Keratinocyte (primary cell): ENCODE data around the gene PHF2. TPM values are rescaled to one million over a fixed set of nuclear protein-coding genes. Genes with fewer than 3 reads are reported as not detected.

Source experiments
- DNase-seq: peaks from one replicate; pipeline ENCODE4 v3.0.0-alpha.2; 2011; ENCODE audit warnings: low read depth, missing footprints, low spot score
- FAIRE-seq: peaks from 2 replicates; lab custom pipeline; 2011; peaks lifted over from hg19 to GRCh38; lab: Jason Lieb, UNC
- H2AFZ ChIP-seq: 2 replicates; pipeline ENCODE4 v1.6.0; 2012; ENCODE audit warnings: low read length, control low read depth, inconsistent platforms; ENCODE audit not compliant: control insufficient read depth
- H3K27ac ChIP-seq: 2 replicates; pipeline ENCODE4 v1.5.1; 2011; ENCODE audit warnings: low read length; ENCODE audit not compliant: control insufficient read depth, insufficient read depth
- H3K27me3 ChIP-seq: 3 replicates; pipeline ENCODE4 v1.6.0; 2011; ENCODE audit warnings: low read length; ENCODE audit not compliant: control insufficient read depth, insufficient read depth; ENCODE audit errors: extremely low read depth
- H3K36me3 ChIP-seq, 2 experiments: 2 replicates in 1 of 2; 3 replicates in 1 of 2; pipeline ENCODE4 v1.5.1; 2011; ENCODE audit warnings: low read length in 2 of 2, mild to moderate bottlenecking in 1 of 2; ENCODE audit not compliant: control insufficient read depth in 2 of 2, insufficient read depth in 2 of 2; ENCODE audit errors: extremely low read depth in 1 of 2
- H3K4me1 ChIP-seq: 3 replicates; pipeline ENCODE4 v1.5.1; 2011; ENCODE audit warnings: low read length; ENCODE audit not compliant: control insufficient read depth, insufficient read depth; ENCODE audit errors: extremely low read depth
- H3K4me2 ChIP-seq: 3 replicates; pipeline ENCODE4 v1.6.0; 2011; ENCODE audit warnings: low read depth, low read length; ENCODE audit not compliant: control insufficient read depth, insufficient read depth; ENCODE audit errors: extremely low read depth
- H3K4me3 ChIP-seq, 3 experiments: fragments of 200-600 bp in 1 of 3; sonication (generic) in 1 of 3; 2 replicates in 2 of 3; 3 replicates in 1 of 3; pipeline ENCODE4 v1.5.1; 2011 to 2016; ENCODE audit warnings: low read length in 3 of 3, mild to moderate bottlenecking in 3 of 3, control low read depth in 2 of 3, inconsistent platforms in 1 of 3, low read depth in 1 of 3, mixed read lengths in 1 of 3, mixed run types in 1 of 3, moderate library complexity in 1 of 3; ENCODE audit not compliant: control insufficient read depth in 2 of 3, insufficient read depth in 2 of 3; ENCODE audit errors: extremely low read depth in 1 of 3
- H3K79me2 ChIP-seq: 2 replicates; pipeline ENCODE4 v1.6.0; 2012; ENCODE audit warnings: low read length; ENCODE audit not compliant: control insufficient read depth, insufficient read depth
- H3K9ac ChIP-seq: 3 replicates; pipeline ENCODE4 v1.6.0; 2011; ENCODE audit warnings: low read length; ENCODE audit not compliant: control insufficient read depth, insufficient read depth; ENCODE audit errors: extremely low read depth
- H3K9me1 ChIP-seq: 3 replicates; pipeline ENCODE4 v1.6.0; 2011; ENCODE audit warnings: low read length; ENCODE audit not compliant: control insufficient read depth, insufficient read depth; ENCODE audit errors: extremely low read depth
- H3K9me3 ChIP-seq: 2 replicates; pipeline ENCODE4 v1.5.1; 2012; ENCODE audit warnings: low read depth, low read length; ENCODE audit not compliant: control insufficient read depth
- H4K20me1 ChIP-seq: 3 replicates; pipeline ENCODE4 v1.6.0; 2011; ENCODE audit warnings: low read length; ENCODE audit not compliant: control insufficient read depth, insufficient read depth; ENCODE audit errors: extremely low read depth
- EZH2 ChIP-seq: IDR thresholded peaks from one replicate; pipeline ENCODE4 v1.6.1; 2012; ENCODE audit warnings: inconsistent platforms, mild to moderate bottlenecking, low read length, moderate library complexity
- dilution Hi-C: fragments of 300-500 bp; cut with MboI; formaldehyde crosslinking; loops from one replicate; pipeline ENCODE4 v1.7.0; 2020; ENCODE audit warnings: low sequenced_read_pairs; ENCODE audit not compliant: extremely low pct_ligation_motif_present
- polyA plus RNA-seq, 5 experiments: library from polyadenylated mRNA; depleted of rRNA in 3 of 5; stranded (reverse) in 3 of 5; stranded (forward) in 1 of 5; unstranded in 1 of 5; fragments of >200 nt; gene quantifications; 1 replicate in 1 of 5; 2 replicates in 3 of 5; 3 replicates in 1 of 5; pipeline versions ENCODE4 v1.2.1 to v1.2.3, GENCODE V29; 2011 to 2012; ENCODE audit warnings: missing spikeins in 2 of 5, low read depth in 1 of 5, low replicate concordance in 1 of 5
- TF ChIP-seq, protein P1 (sequence below), 3 experiments: IDR thresholded peaks in 1 of 3; conservative IDR thresholded peaks in 1 of 3; optimal IDR thresholded peaks in 1 of 3; 2 replicates in 2 of 3; 3 replicates in 1 of 3; pipeline versions ENCODE3 to v1.5.1; 2011; ENCODE audit warnings: low read length in 3 of 3, mild to moderate bottlenecking in 3 of 3, moderate library complexity in 2 of 3, control low read depth in 1 of 3, inconsistent platforms in 1 of 3; ENCODE audit not compliant: insufficient read depth in 2 of 3; ENCODE audit errors: extremely low read depth in 1 of 3

The PHF2 gene
- polyA plus RNA-seq, 1 donor (not counting 4 experiments of a cell fraction or from before 2014, with no cell fraction given): 5.1 TPM

DNA sequence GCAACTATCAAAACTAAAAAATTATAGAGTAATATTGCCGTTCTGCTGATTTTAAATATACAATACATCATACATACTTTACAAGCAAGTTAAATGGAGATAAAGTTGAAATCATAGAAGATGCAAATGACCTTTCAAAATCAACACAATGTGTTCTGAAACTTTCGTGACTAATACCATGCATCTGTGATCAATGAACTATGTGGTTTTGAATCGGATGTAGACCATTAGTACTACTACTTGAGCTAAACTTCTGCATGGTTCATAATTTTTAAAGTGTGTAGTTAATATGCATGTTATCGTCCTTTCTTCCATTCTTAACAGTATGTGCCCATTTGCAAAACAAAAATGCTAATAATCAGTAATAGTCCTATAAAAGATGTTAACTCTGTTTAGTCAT, 11.3 kb upstream of the PHF2 start:
- Histone ChIP-seq H3K4me3 (no peak overlapping the region), H3K79me2 (no peaks in the 10 kb centered on the region), H3K9me1 (no peaks in the 10 kb centered on the region), H3K36me3 (peaks cover 4 to 9% of the 10 kb centered on the region in 2 experiments), H3K4me2 (no peak overlapping the region), H2AFZ (no peak overlapping the region), H3K4me1 (peaks cover 19% of the 10 kb centered on the region), H4K20me1 (no peaks in the 10 kb centered on the region), H3K27ac (no peak overlapping the region), H3K9me3 (no peaks in the 10 kb centered on the region), H3K27me3 (no peaks in the 10 kb centered on the region), H3K9ac (no peak overlapping the region)
- dilution Hi-C loops: no loop called here
- TF ChIP-seq, protein P1, sequence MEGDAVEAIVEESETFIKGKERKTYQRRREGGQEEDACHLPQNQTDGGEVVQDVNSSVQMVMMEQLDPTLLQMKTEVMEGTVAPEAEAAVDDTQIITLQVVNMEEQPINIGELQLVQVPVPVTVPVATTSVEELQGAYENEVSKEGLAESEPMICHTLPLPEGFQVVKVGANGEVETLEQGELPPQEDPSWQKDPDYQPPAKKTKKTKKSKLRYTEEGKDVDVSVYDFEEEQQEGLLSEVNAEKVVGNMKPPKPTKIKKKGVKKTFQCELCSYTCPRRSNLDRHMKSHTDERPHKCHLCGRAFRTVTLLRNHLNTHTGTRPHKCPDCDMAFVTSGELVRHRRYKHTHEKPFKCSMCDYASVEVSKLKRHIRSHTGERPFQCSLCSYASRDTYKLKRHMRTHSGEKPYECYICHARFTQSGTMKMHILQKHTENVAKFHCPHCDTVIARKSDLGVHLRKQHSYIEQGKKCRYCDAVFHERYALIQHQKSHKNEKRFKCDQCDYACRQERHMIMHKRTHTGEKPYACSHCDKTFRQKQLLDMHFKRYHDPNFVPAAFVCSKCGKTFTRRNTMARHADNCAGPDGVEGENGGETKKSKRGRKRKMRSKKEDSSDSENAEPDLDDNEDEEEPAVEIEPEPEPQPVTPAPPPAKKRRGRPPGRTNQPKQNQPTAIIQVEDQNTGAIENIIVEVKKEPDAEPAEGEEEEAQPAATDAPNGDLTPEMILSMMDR (optimal IDR thresholded peaks at IDR 0.05 in 1 of 3, IDR thresholded peaks at IDR 0.05 in 1 of 3, conservative IDR thresholded peaks at IDR 0.05 in 1 of 3; ENCODE audit: extremely low read depth in 1 of 3, insufficient read depth in 2 of 3, low read length in 3 of 3): no peak
- no peak for TF ChIP-seq EZH2
- FAIRE-seq (no peak), DNase-seq (no peak)

GRCh38 chr9:93566408-93567270, 9.7 kb upstream of the PHF2 start:
- Histone ChIP-seq H3K36me3 (peaks cover 4 to 9% of the 10 kb centered on the region in 2 experiments), H2AFZ (peak overlapping the region; percentile 57), H3K27me3 (no peaks in the 10 kb centered on the region), H3K4me2 (peak overlapping the region; percentile 98), H3K4me3 (peak overlapping the region; percentile 45 to 76 (median 76)), H3K79me2 (no peaks in the 10 kb centered on the region), H4K20me1 (no peaks in the 10 kb centered on the region), H3K9me1 (no peaks in the 10 kb centered on the region), H3K9ac (peak overlapping the region; percentile 91), H3K9me3 (no peaks in the 10 kb centered on the region), H3K4me1 (peaks cover 18% of the 10 kb centered on the region), H3K27ac (peak overlapping the region; percentile 84)
- DNase-seq (peak; percentile 63), FAIRE-seq (no peak)
- dilution Hi-C loops: no loop called here
- TF ChIP-seq, protein P1 (optimal IDR thresholded peaks at IDR 0.05 in 1 of 3, IDR thresholded peaks at IDR 0.05 in 1 of 3, conservative IDR thresholded peaks at IDR 0.05 in 1 of 3; ENCODE audit: extremely low read depth in 1 of 3, insufficient read depth in 2 of 3, low read length in 3 of 3): peak; percentile 72 to 86 (median 76)
- TF ChIP-seq EZH2: no peak
